ENCODE data around the gene SYPL1. TPM values are rescaled to one million over a fixed set of nuclear protein-coding genes. Genes with fewer than 3 reads are reported as not detected.

Gene SYPL1
- total RNA-seq, 1 donor, result 36.9 TPM

DNA sequence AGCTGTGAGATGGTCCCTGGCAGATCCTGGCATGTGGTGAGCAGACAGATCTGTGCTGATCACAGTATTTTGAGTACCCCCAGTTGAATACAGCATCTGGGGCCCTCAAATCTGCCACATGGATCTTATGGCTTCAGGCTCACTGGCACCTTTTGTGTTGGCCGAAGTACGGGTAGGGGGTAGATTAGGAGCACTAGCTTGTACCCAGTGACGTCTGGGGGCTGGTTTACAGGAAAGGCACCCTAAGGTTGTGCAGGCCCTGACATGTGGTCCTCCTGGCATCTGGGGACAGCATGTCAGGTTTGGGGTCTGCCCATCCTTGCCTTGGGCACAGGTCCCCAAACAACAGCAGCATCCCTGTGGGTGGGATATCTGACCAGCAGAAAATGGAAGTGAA, 53.2 kb downstream of the SYPL1 start:
- Histone ChIP-seq H3K79me2 (ENCODE audit: insufficient read depth, low read length) (no peaks in the 10 kb centered on the region), H3K36me3 (ENCODE audit: insufficient read depth, low read length) (no peaks in the 10 kb centered on the region), H3K4me1 (ENCODE audit: insufficient read depth, low read length) (peaks cover 3% of the 10 kb centered on the region), H3K4me3 (ENCODE audit: insufficient read depth, low read length) (no peak overlapping the region), H3K9me3 (ENCODE audit: low read depth, low read length) (no peaks in the 10 kb centered on the region), H2AFZ (ENCODE audit: low read length) (no peak overlapping the region), H3K27ac (ENCODE audit: low read depth, low read length) (no peak overlapping the region), H4K20me1 (ENCODE audit: insufficient read depth, low read length) (no peaks in the 10 kb centered on the region), H3K27me3 (ENCODE audit: insufficient read depth, low read length) (peaks cover 4% of the 10 kb centered on the region), H3K4me2 (ENCODE audit: insufficient read depth, low read length) (no peak overlapping the region)
- TF ChIP-seq, protein P1, sequence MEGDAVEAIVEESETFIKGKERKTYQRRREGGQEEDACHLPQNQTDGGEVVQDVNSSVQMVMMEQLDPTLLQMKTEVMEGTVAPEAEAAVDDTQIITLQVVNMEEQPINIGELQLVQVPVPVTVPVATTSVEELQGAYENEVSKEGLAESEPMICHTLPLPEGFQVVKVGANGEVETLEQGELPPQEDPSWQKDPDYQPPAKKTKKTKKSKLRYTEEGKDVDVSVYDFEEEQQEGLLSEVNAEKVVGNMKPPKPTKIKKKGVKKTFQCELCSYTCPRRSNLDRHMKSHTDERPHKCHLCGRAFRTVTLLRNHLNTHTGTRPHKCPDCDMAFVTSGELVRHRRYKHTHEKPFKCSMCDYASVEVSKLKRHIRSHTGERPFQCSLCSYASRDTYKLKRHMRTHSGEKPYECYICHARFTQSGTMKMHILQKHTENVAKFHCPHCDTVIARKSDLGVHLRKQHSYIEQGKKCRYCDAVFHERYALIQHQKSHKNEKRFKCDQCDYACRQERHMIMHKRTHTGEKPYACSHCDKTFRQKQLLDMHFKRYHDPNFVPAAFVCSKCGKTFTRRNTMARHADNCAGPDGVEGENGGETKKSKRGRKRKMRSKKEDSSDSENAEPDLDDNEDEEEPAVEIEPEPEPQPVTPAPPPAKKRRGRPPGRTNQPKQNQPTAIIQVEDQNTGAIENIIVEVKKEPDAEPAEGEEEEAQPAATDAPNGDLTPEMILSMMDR (IDR thresholded peaks at IDR 0.05; ENCODE audit: extremely low read depth, low read depth, low read length), result no peak
- no peak for DNase-seq (ENCODE audit: insufficient read length, low spot score, missing footprints)

DNA sequence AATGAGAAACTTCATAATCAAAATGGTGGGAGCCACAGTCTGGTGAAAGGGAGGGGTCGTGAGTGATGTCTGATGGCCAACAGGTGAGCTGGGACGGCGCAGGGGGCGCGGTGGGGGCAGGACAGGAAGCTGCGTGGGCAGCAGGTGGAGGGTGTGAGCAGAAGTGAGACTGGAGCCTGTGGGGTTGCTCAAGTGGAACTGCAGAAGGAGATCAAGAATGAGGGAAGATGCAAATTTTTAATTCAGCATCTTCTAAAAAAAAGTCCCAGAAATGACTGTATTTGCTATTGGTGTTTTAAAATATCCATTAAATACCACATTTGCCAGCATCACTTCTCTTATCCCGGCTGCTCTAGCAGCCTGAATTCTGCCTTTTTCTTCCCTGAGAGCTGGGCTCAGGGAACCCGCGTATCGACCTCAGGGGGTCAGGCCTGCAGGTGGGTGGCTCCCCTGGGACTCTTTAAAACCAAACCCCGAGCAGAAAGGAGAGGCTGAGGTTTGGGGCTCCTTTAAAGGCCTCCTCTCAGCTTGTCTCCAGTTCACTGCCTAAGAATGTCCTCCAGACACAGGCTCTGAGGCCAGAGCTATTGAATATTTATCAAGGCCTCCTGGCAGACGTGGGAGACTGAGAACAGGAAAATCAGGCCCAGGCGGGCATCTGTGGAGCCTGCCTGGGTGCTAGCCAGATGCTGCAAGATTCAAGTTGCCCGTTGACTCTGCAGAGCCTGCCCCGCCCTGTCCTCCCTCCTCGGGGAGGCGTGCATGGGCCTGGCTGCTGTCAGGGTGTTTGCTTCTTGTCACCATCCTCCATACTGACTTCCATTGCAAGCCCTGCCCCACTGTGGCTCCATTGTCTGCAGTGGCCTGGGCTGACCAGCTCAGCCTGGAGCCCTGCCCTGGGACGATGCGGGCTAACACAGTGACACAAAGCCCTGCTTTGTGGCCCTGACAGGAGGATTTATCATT, 53.9 kb downstream of the SYPL1 start:
- TF ChIP-seq, protein P1 (IDR thresholded peaks at IDR 0.05; ENCODE audit: extremely low read depth, low read depth, low read length), result no peak
- H3K9me3 ChIP-seq (ENCODE audit: low read depth, low read length), result no peaks in the 10 kb centered on the region
- H3K79me2 ChIP-seq (ENCODE audit: insufficient read depth, low read length), result no peaks in the 10 kb centered on the region
- H3K27ac ChIP-seq (ENCODE audit: low read depth, low read length), result no peak overlapping the region
- H3K4me3 ChIP-seq (ENCODE audit: insufficient read depth, low read length), result no peak overlapping the region
- H3K4me2 ChIP-seq (ENCODE audit: insufficient read depth, low read length), result no peak overlapping the region
- no peaks in the 10 kb centered on the region for H4K20me1 ChIP-seq (ENCODE audit: insufficient read depth, low read length)
- H3K36me3 ChIP-seq (ENCODE audit: insufficient read depth, low read length), result no peaks in the 10 kb centered on the region
- peaks cover 3% of the 10 kb centered on the region for H3K4me1 ChIP-seq (ENCODE audit: insufficient read depth, low read length)
- no peak for DNase-seq (ENCODE audit: insufficient read length, low spot score, missing footprints)
- peaks cover 4% of the 10 kb centered on the region for H3K27me3 ChIP-seq (ENCODE audit: insufficient read depth, low read length)
- no peak overlapping the region for H2AFZ ChIP-seq (ENCODE audit: low read length)

DNA sequence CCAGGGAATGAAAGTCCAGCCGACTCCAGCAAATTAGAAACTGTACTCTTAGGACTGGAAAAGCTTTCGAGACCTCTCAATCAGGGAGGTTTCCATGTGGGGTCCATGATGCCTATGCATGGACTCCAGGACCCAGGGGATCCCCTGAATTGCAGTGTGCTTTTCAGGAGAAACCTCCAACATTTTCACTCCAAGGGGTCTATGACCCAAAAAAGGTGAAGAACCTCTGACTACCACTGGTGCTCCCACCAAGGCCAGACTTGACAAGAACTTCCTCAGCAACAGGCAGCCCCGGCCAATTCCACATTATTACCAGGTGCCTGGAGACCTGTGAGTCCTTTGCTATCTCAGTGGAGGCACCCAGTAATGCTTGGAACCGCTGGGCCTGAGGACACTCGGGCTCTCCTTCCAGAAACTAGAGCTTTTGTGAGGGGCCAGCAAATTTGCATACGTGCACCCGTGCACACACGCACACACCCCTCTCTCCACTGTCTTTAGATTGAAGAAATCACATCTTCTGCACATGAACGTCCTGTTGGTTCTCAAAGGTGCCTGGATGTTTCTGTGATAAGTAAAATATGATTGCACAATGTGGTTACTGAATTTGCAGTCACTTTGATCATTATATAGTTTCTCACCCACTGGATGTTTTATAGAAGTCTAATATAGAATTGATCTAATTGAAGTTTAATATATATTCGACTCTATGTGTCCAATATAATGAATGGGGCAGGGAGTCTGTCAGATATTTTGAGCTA, 54.7 kb downstream of the SYPL1 start:
- no peaks in the 10 kb centered on the region for H3K36me3 ChIP-seq (ENCODE audit: insufficient read depth, low read length)
- H4K20me1 ChIP-seq (ENCODE audit: insufficient read depth, low read length), result no peaks in the 10 kb centered on the region
- peaks cover 11% of the 10 kb centered on the region for H3K27me3 ChIP-seq (ENCODE audit: insufficient read depth, low read length)
- peaks cover 3% of the 10 kb centered on the region for H3K4me1 ChIP-seq (ENCODE audit: insufficient read depth, low read length)
- no peaks in the 10 kb centered on the region for H3K79me2 ChIP-seq (ENCODE audit: insufficient read depth, low read length)
- no peak overlapping the region for H3K4me3 ChIP-seq (ENCODE audit: insufficient read depth, low read length)
- no peak overlapping the region for H3K27ac ChIP-seq (ENCODE audit: low read depth, low read length)
- TF ChIP-seq, protein P1 (IDR thresholded peaks at IDR 0.05; ENCODE audit: extremely low read depth, low read depth, low read length), result no peak
- peak overlapping the region; percentile 60 for H3K4me2 ChIP-seq (ENCODE audit: insufficient read depth, low read length)
- DNase-seq (ENCODE audit: insufficient read length, low spot score, missing footprints), result no peak
- peak overlapping the region; percentile 43 for H2AFZ ChIP-seq (ENCODE audit: low read length)
- no peaks in the 10 kb centered on the region for H3K9me3 ChIP-seq (ENCODE audit: low read depth, low read length)
